GM18907 (cell line): ENCODE data around the gene SVBP.
A peak's percentile ranks its signal among the peaks of the same experiment; 100 is the strongest.

Experiments used
- ATAC-seq: cut with Tn5 transposase; IDR thresholded peaks from one replicate; pipeline ENCODE4 v1.9.1; 2021; ENCODE audit warnings: mild to moderate bottlenecking, moderate library complexity; ENCODE audit not compliant: unreplicated experiment

The SVBP gene

GRCh38 chr1:42806593-42806992 is 10.6 kb downstream of the SVBP start:
- no peak for ATAC-seq

- no peak for ATAC-seq
Measured at GRCh38 chr1:42806171-42806570, 11.0 kb downstream of the SVBP start.

GRCh38 chr1:42801832-42802473 is 15.2 kb downstream of the SVBP start:
- ATAC-seq = no peak

- ATAC-seq = no peak
Measured at GRCh38 chr1:42797979-42798378, 19.2 kb downstream of the SVBP start.

- ATAC-seq = no peak
Measured at GRCh38 chr1:42797414-42797813, 19.8 kb downstream of the SVBP start.

- no peak for ATAC-seq
Measured at GRCh38 chr1:42793824-42794223, 23.4 kb downstream of the SVBP start.

GRCh38 chr1:42788021-42788420 is 29.2 kb downstream of the SVBP start:
- ATAC-seq = no peak

GRCh38 chr1:42786097-42786496 is 31.1 kb downstream of the SVBP start:
- no peak for ATAC-seq

GRCh38 chr1:42784946-42785693 is 32.1 kb downstream of the SVBP start, which contains the start of gene TMEM269:
Gene TMEM269 (plus strand): TSS chr1:42784991. CDS start chr1:42789894, 4,903 bp downstream.
- ATAC-seq = no peak

- ATAC-seq = no peak
Measured at GRCh38 chr1:42784547-42784945, 32.7 kb downstream of the SVBP start.

- ATAC-seq = no peak
Measured at GRCh38 chr1:42783092-42783491, 34.1 kb downstream of the SVBP start.

- ATAC-seq = no peak
Measured at GRCh38 chr1:42780176-42780575, 37.0 kb downstream of the SVBP start.

GRCh38 chr1:42779725-42780124 is 37.5 kb downstream of the SVBP start:
- ATAC-seq = peak; percentile 53

GRCh38 chr1:42777852-42778251 is 39.3 kb downstream of the SVBP start:
- no peak for ATAC-seq

GRCh38 chr1:42776502-42776901 is 40.7 kb downstream of the SVBP start:
- ATAC-seq = no peak

GRCh38 chr1:42774928-42775526 is 42.2 kb downstream of the SVBP start:
- ATAC-seq = no peak

- no peak for ATAC-seq
Measured at GRCh38 chr1:42773420-42773819, 43.8 kb downstream of the SVBP start.

GRCh38 chr1:42769811-42770210 is 47.4 kb downstream of the SVBP start:
- ATAC-seq = no peak

GRCh38 chr1:42768172-42768571 is 49.0 kb downstream of the SVBP start:
- no peak for ATAC-seq

GRCh38 chr1:42767510-42768000 is 49.6 kb downstream of the SVBP start:
- peak; percentile 36 for ATAC-seq

GRCh38 chr1:42766741-42767509 is 50.3 kb downstream of the SVBP start, which contains the start of the genes C1orf50 and P3H1:
Gene C1orf50 (plus strand): TSS chr1:42767249. CDS start chr1:42767312, 63 bp downstream.
Gene P3H1 (minus strand): TSS chr1:42767028. CDS start chr1:42766971, 57 bp downstream.
- ATAC-seq = peak; percentile 91
